IPS DF 6.9 (cell line): ENCODE measurements around the gene NFATC2.

Experiments
- DNase-seq: peaks from one replicate; pipeline ENCODE4 v3.0.0-alpha.2; 2013; ENCODE audit warnings: low read depth, low spot score
- H3K27ac ChIP-seq: one replicate; pipeline ENCODE4 v1.5.1; 2013; ENCODE audit warnings: low read length, control low read depth
- H3K27me3 ChIP-seq: 2 replicates; pipeline ENCODE4 v1.6.1; 2013; ENCODE audit warnings: mild to moderate bottlenecking, low read length; ENCODE audit not compliant: control insufficient read depth, insufficient read depth
- H3K36me3 ChIP-seq: 2 replicates; pipeline ENCODE4 v1.6.1; 2013; ENCODE audit warnings: low read length; ENCODE audit not compliant: control insufficient read depth, insufficient read depth
- H3K4me1 ChIP-seq: 2 replicates; pipeline ENCODE4 v1.6.1; 2013; ENCODE audit warnings: low read length; ENCODE audit not compliant: control insufficient read depth, insufficient read depth
- H3K4me3 ChIP-seq: 2 replicates; pipeline ENCODE4 v1.5.1; 2013; ENCODE audit warnings: mild to moderate bottlenecking, low read length
- H3K9me3 ChIP-seq: 2 replicates; pipeline ENCODE4 v1.6.1; 2013; ENCODE audit warnings: low read length, inconsistent platforms; ENCODE audit not compliant: control insufficient read depth, insufficient read depth
- WGBS: extraction: QIAGEN DNeasy Blood & Tissue Kit; methylation state at CpG from one replicate; pipeline ENCODE4 v1.1.7; 2013; ENCODE audit warnings: mixed read lengths, missing lambda C conversion rate; ENCODE audit not compliant: insufficient read length, insufficient coverage; 5-methylcytosine and 5-hydroxymethylcytosine counted together

Gene NFATC2

DNA sequence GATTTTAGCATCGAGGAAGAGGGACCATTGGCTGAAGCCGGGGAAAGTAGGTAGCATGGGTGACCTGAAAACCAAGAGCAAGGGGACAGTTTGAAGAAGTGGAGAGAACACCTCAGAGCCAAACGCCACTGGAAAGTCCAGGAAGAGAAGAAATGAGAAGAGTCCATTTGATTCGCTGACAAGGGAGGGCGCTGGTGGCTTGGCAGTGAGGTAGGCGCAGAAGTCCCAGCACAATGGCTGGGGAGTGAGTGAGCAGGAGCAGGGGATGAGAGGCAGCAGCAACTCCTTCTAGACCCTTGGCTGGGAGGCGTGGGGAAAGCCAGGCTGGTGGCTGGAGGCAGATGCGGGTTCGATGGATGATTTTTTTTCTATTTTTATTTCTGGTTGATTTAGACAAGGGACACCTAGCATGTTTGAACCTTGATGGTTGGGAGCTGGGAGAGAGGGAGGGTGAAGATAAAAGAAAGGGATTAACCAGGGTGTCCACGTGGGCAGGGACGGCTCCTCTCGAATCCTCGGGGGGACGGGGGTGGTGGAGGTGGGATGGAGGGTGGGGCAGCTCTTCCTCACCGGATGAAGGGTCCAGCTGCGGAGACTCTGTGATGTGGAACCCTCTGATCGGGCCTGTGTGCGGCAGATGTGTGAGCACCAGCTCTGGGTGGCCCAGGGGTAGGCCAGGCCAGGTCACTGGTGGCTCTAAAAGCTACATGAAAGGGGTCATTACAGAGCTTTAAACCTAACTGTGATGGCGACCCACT lies 164.2 kb downstream of the NFATC2 start:
- no peak overlapping the region for H3K27ac ChIP-seq
- H3K36me3 ChIP-seq = no peaks in the 10 kb centered on the region
- H3K4me1 ChIP-seq = no peaks in the 10 kb centered on the region
- no peaks in the 10 kb centered on the region for H3K9me3 ChIP-seq
- WGBS = no CpG with 5 or more reads among the region's 19 CpGs
- DNase-seq = no peak
- no peak overlapping the region for H3K4me3 ChIP-seq
- H3K27me3 ChIP-seq = no peaks in the 10 kb centered on the region

DNA sequence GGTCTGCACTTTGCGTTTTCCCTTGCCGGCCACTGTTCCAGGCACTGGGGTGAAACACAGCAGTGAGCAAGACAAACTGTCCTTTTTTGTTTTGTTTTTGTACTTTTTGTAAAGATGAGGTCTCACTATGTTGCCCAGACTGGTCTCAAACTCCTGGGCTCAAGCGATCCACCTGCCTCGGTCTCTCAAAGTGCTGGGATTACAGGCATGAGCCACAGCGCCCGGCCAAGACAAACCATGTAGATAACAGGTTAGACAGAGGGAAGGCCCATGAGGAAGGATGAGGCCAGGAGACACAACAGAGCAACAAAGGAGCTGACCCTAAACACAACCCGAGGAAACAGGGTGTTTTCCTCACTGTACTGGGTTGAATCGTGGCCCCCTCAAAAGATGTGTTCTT lies 165.4 kb downstream of the NFATC2 start:
- no peak overlapping the region for H3K27ac ChIP-seq
- H3K4me3 ChIP-seq = no peak overlapping the region
- no CpG with 5 or more reads among the region's 8 CpGs for WGBS
- no peaks in the 10 kb centered on the region for H3K9me3 ChIP-seq
- no peak for DNase-seq
- H3K4me1 ChIP-seq = no peaks in the 10 kb centered on the region
- H3K36me3 ChIP-seq = no peaks in the 10 kb centered on the region
- no peaks in the 10 kb centered on the region for H3K27me3 ChIP-seq

DNA sequence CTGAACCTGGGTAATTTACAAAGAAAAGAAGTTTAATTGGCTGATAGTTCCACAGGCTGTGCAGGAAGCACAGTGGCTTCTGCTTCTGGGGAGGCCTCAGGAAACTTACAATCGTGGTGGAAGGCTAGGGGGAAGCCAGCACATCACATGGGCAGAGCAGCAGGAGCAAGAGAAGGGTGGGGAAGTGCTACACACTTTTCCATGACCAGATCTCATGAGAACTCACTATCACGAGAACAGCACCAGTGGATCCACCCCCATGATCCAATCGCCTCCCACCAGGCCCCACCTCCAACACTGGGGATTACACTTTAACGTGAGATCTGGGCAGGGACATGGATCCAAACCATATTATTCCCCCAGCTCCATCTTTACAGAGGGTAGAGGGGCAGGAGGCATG lies 166.4 kb downstream of the NFATC2 start:
- H3K9me3 ChIP-seq = no peaks in the 10 kb centered on the region
- WGBS = no CpG with 5 or more reads among the region's 4 CpGs
- no peak overlapping the region for H3K4me3 ChIP-seq
- no peaks in the 10 kb centered on the region for H3K27me3 ChIP-seq
- no peaks in the 10 kb centered on the region for H3K36me3 ChIP-seq
- H3K27ac ChIP-seq = no peak overlapping the region
- H3K4me1 ChIP-seq = no peaks in the 10 kb centered on the region
- no peak for DNase-seq

DNA sequence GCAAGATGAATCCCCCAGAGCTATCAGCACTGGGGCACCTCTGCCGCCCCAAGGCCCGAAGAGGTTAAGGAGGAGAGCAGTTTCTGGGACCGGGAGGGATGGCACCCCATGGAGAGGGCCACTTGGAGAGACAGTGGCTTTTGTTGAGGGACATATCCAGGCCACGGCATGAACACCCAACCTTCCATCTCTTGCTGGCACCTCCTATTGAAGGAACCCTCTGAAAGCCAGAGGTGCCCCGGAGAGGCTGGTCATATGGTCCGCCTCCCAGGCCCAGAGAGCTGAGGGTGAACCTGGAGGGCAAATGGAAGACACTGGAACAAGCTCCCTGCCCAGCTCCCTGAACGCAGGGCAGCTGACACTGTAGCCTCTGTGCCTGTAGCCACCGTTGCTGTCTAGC lies 167.0 kb downstream of the NFATC2 start:
- no CpG with 5 or more reads among the region's 8 CpGs for WGBS
- H3K4me1 ChIP-seq = no peaks in the 10 kb centered on the region
- no peaks in the 10 kb centered on the region for H3K36me3 ChIP-seq
- no peak overlapping the region for H3K4me3 ChIP-seq
- no peak for DNase-seq
- H3K27me3 ChIP-seq = no peaks in the 10 kb centered on the region
- no peaks in the 10 kb centered on the region for H3K9me3 ChIP-seq
- H3K27ac ChIP-seq = no peak overlapping the region

GRCh38 chr20:51374961-51375360 lies 167.6 kb downstream of the NFATC2 start:
- DNase-seq = no peak
- H3K4me1 ChIP-seq = no peaks in the 10 kb centered on the region
- H3K27me3 ChIP-seq = no peaks in the 10 kb centered on the region
- no peaks in the 10 kb centered on the region for H3K9me3 ChIP-seq
- H3K36me3 ChIP-seq = no peaks in the 10 kb centered on the region
- H3K4me3 ChIP-seq = no peak overlapping the region
- no CpG with 5 or more reads among the region's 9 CpGs for WGBS
- no peak overlapping the region for H3K27ac ChIP-seq

DNA sequence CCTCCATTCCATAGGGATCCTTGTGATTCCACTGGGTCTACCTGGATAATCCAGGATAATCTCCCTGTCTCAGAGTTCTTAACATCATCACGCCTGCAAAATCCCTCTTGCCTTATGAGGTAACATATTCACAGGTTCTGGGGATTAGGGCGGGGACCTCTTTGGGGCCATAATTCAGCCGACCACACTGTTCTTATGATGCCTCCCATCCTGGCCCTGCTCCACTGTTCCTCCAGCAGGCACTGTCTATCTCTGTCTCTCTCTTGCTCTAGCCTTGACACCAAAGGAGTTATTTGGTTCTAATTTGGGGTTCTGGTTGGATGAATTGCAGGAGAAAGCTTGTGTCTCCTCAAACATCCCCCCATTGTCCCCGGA lies 168.1 kb downstream of the NFATC2 start:
- H3K27ac ChIP-seq = no peak overlapping the region
- no CpG with 5 or more reads among the region's 4 CpGs for WGBS
- no peaks in the 10 kb centered on the region for H3K27me3 ChIP-seq
- H3K4me1 ChIP-seq = no peaks in the 10 kb centered on the region
- no peak for DNase-seq
- H3K9me3 ChIP-seq = no peaks in the 10 kb centered on the region
- H3K4me3 ChIP-seq = no peak overlapping the region
- no peaks in the 10 kb centered on the region for H3K36me3 ChIP-seq

GRCh38 chr20:51373713-51374455 lies 168.6 kb downstream of the NFATC2 start:
- no peak for DNase-seq
- no peaks in the 10 kb centered on the region for H3K9me3 ChIP-seq
- no peak overlapping the region for H3K4me3 ChIP-seq
- no peaks in the 10 kb centered on the region for H3K36me3 ChIP-seq
- H3K27me3 ChIP-seq = no peaks in the 10 kb centered on the region
- WGBS = no CpG with 5 or more reads among the region's 12 CpGs
- H3K4me1 ChIP-seq = no peaks in the 10 kb centered on the region
- H3K27ac ChIP-seq = no peak overlapping the region

- Histone ChIP-seq H3K4me3 (no peak overlapping the region), H3K27ac (no peak overlapping the region), H3K9me3 (no peaks in the 10 kb centered on the region), H3K36me3 (no peaks in the 10 kb centered on the region), H3K27me3 (no peaks in the 10 kb centered on the region), H3K4me1 (no peaks in the 10 kb centered on the region)
- DNase-seq = no peak
- no CpG with 5 or more reads among the region's 7 CpGs for WGBS
Observed at GRCh38 chr20:51372966-51373365, 169.6 kb downstream of the NFATC2 start.

GRCh38 chr20:51372176-51372803 lies 170.2 kb downstream of the NFATC2 start:
- no peak overlapping the region for H3K4me3 ChIP-seq
- no CpG with 5 or more reads among the region's 13 CpGs for WGBS
- no peaks in the 10 kb centered on the region for H3K27me3 ChIP-seq
- no peaks in the 10 kb centered on the region for H3K9me3 ChIP-seq
- no peaks in the 10 kb centered on the region for H3K36me3 ChIP-seq
- peak; percentile 72 for DNase-seq
- H3K4me1 ChIP-seq = no peaks in the 10 kb centered on the region
- no peak overlapping the region for H3K27ac ChIP-seq

- no peaks in the 10 kb centered on the region for H3K4me1 ChIP-seq
- no peaks in the 10 kb centered on the region for H3K9me3 ChIP-seq
- DNase-seq = no peak
- no peaks in the 10 kb centered on the region for H3K36me3 ChIP-seq
- no peak overlapping the region for H3K27ac ChIP-seq
- no peaks in the 10 kb centered on the region for H3K27me3 ChIP-seq
- H3K4me3 ChIP-seq = no peak overlapping the region
- no CpG with 5 or more reads among the region's 4 CpGs for WGBS
Observed at GRCh38 chr20:51371720-51372119, 170.8 kb downstream of the NFATC2 start.
